Retinal pigment epithelial cell (primary cell): ENCODE measurements around the gene WNT10A.

Experiments
- DNase-seq: peaks from one replicate; pipeline ENCODE4 v3.0.0-alpha.2; 2010; ENCODE audit warnings: low read depth
- H3K4me3 ChIP-seq: 2 replicates; pipeline ENCODE4 v1.5.1; 2011; ENCODE audit warnings: mild to moderate bottlenecking, low read length, control low read depth, moderate library complexity
- TF ChIP-seq, protein P1 (sequence below): conservative IDR thresholded peaks from 2 replicates; pipeline ENCODE4 v1.5.1; 2011; ENCODE audit warnings: low read depth, low read length, control low read depth, inconsistent platforms

The WNT10A gene

DNA sequence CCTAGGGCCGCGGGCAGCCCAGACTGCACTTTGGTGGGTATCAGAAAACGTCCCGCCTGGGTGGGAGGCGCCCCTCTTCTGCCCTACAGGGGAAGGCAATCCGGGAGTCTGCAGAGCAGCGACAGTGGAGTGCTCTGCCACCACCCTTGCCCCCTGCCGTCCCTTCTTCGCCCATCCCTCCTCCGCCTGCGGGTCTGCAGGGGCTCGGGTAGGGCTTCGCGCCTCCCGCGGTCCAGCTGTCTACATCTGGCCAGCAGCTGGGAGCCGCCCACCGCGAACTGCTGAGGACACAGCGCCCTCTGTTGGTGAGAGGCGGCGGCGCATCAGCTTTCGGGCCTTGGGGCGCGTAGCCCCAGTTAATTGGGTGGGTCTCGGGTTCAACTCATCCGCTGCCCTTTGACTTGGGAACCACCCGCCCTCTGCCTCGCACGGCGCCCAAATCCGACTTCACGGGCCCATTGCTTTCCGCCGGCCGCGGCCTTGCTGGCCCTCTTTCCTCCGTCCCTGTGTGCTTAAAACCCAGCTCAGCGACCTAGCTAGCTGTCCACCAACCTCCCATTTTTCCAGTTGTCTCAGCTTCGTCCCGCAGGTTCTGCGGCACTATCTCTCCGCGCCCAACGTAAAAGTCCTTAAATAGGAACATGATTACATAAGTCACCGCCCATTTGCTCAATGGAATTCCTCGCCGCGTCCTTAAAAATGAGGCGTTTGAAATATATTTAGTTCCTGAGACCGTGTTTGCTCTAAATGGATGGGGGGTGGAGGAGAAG is 17.6 kb downstream of the WNT10A start:
- no peak overlapping the region for H3K4me3 ChIP-seq
- DNase-seq = no peak
- TF ChIP-seq, protein P1, sequence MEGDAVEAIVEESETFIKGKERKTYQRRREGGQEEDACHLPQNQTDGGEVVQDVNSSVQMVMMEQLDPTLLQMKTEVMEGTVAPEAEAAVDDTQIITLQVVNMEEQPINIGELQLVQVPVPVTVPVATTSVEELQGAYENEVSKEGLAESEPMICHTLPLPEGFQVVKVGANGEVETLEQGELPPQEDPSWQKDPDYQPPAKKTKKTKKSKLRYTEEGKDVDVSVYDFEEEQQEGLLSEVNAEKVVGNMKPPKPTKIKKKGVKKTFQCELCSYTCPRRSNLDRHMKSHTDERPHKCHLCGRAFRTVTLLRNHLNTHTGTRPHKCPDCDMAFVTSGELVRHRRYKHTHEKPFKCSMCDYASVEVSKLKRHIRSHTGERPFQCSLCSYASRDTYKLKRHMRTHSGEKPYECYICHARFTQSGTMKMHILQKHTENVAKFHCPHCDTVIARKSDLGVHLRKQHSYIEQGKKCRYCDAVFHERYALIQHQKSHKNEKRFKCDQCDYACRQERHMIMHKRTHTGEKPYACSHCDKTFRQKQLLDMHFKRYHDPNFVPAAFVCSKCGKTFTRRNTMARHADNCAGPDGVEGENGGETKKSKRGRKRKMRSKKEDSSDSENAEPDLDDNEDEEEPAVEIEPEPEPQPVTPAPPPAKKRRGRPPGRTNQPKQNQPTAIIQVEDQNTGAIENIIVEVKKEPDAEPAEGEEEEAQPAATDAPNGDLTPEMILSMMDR = peak; percentile 89

DNA sequence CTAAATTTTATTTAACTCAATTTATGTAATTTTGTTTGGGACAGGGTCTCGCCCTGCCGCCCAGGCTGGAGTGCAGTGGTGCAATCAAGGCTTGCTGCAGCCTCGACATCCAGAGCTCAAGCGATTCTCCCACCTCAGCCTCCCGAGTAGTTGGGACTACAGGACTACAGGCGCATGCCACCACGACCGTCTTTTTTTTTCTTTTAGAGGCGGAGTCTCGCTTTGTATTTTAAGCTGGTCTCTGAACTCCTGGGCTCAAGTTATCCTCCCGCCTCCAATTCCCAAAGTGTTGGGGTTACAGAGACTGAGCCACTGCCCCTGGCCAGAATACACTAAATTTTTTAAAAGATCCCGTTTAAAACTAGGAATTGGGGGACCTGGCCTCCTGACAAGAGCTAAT is 18.5 kb downstream of the WNT10A start:
- TF ChIP-seq, protein P1 = no peak
- DNase-seq = no peak
- H3K4me3 ChIP-seq = no peak overlapping the region

DNA sequence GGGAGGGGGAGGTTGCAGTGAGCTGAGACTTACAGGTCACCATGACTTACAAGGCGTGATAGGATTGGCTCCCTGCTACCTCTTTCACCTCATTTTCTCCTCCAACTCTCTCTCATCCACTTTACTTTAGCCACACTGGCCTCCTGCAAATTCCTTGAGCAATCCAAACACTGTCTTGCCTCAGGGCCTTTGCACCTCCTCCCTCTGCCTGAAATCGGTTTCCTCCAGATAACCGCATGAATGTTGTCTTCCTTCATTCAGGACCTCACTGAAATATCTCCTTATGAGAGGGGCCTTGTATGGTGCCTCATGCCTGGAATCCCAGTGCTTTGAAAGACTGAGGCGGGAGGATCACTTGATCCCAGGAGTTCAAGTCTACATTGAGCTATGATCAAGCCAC is 21.8 kb downstream of the WNT10A start:
- TF ChIP-seq, protein P1 = no peak
- no peak overlapping the region for H3K4me3 ChIP-seq
- no peak for DNase-seq

DNA sequence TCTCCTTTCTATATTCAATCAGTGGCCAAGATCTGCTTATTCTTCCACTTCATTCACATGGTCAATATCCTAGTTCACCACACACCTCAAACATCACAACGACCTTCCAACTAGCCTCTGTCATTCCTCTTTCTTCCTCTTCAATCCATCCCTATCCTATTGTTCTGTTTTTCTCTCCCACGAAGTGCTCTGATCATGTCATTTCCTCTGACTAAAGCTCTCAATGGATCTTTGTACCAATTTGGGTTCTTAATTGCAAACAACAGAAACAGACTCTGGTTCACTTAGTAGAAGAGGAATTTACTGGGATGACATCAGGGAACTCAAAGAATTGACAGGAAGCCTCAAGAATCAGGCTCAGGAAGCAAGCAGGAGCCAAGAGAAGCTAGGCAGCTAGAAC is 23.5 kb downstream of the WNT10A start:
- no peak overlapping the region for H3K4me3 ChIP-seq
- TF ChIP-seq, protein P1 = no peak
- no peak for DNase-seq

DNA sequence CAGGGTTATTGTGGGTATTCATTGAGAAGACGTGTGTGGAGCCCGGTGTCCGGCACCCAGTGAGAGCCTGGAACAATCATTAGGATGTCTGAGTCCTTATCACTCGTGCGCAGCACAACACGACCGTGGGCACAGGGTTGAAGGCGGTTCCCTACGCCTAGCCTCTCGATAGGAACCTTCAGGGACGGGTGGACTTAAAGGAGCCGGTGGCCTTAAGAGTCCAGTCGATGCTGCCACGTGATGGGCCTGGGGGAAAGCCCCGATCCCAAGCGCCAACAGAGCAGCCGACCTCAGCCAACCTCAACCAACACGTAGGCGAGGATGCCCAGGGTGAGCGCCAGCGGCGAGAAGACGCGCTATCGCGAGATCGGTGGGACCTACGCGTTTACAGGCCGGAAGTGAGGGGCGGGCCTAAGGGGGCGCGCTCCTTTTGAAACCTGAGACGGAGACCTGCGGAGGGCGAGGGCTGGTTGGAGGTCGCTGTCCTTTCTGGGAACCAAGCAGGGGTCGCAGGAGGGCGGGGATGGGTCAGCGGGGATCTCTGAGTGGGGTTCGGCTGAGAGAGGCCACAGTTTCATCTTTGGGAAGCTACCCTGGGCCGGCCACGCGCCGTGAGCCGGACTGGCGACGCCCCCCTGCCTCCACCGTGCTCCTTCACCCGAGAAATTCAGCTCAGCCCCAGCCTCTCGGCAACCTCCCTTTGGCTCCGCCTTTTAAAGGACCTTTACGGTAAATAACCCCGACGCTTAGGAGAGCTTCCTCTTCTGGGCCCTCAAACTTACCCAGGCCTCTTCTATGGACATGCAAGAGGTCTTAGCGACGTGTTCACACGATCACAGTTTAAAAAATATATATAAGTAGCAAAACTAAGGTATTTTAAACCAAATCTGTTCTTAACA is 28.3 kb downstream of the WNT10A start:
- TF ChIP-seq, protein P1 = no peak
- DNase-seq = peak; percentile 34
- H3K4me3 ChIP-seq = peak overlapping the region; percentile 57

DNA sequence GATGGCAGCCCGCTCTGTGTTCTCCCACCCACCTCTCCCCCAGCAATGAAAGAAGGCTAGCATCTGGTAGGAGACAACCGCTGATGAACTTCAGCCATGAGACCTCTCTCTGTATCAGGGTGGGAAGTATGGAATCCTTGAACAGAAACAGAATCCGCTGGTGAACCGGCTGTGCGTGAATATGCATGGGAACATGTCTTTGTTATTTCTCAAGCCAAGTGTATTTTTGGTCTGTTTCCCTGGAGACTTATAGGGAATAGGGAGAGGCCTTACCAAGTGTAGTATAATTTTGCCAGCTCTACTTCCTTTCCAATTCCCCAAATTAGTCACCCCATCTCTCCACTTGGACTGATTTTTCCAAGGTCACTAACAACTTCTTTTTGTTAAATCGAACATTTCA is 30.1 kb downstream of the WNT10A start:
- TF ChIP-seq, protein P1 = no peak
- H3K4me3 ChIP-seq = no peak overlapping the region
- no peak for DNase-seq
